GM12891 (cell line): Measurements from ENCODE around the gene THRA.

ENCODE experiments used
- DNase-seq: peaks from one replicate; pipeline ENCODE4 v3.0.0; 2011; ENCODE audit warnings: low spot score; ENCODE audit not compliant: insufficient read length
- FAIRE-seq: peaks from 2 replicates; lab custom pipeline; 2011; peaks lifted over from hg19 to GRCh38; lab: Jason Lieb, UNC
- PAX5 ChIP-seq: IDR thresholded peaks from 2 replicates; pipeline ENCODE4 v1.6.1; 2011; ENCODE audit warnings: low read length, moderate library complexity, mild to moderate bottlenecking; ENCODE audit not compliant: insufficient read depth, severe bottlenecking
- POLR2A ChIP-seq: IDR thresholded peaks from 2 replicates; pipeline ENCODE4 v1.6.1; 2011; ENCODE audit warnings: low read depth, low read length, control low read depth
- POLR2AphosphoS5 ChIP-seq: IDR thresholded peaks from 2 replicates; pipeline ENCODE4 v1.6.1; 2011; ENCODE audit warnings: low read depth, low read length, control low read depth
- POU2F2 ChIP-seq: IDR thresholded peaks from 2 replicates; pipeline ENCODE4 v1.6.1; 2011; ENCODE audit warnings: low read depth, mild to moderate bottlenecking, control low read depth, low read length, moderate library complexity
- SPI1 ChIP-seq: IDR thresholded peaks from 2 replicates; pipeline ENCODE4 v1.6.1; 2011; ENCODE audit warnings: low read depth, low read length, control low read depth
- TAF1 ChIP-seq: IDR thresholded peaks from 2 replicates; pipeline ENCODE4 v1.6.1; 2011; ENCODE audit warnings: low read depth, low read length, control low read depth

The THRA gene

GRCh38 chr17:40041196-40041595, 21.6 kb upstream of the THRA start:
- FAIRE-seq = no peak

GRCh38 chr17:40056379-40057015, 6.3 kb upstream of the THRA start:
- TF ChIP-seq POLR2A = no peak
- DNase-seq (no peak), FAIRE-seq (no peak)

More at GRCh38 chr17:40041196-40041595, 21.6 kb upstream of the THRA start:
- TF ChIP-seq TAF1 (no peak), POLR2A (no peak), POLR2AphosphoS5 (no peak), PAX5 (no peak), POU2F2 (no peak), SPI1 (no peak)
- DNase-seq = no peak

- DNase-seq (no peak), FAIRE-seq (no peak)
- no peak for TF ChIP-seq POLR2A
- no peak for TF ChIP-seq TAF1
- no peak for TF ChIP-seq POU2F2
- no peak for TF ChIP-seq PAX5
- TF ChIP-seq SPI1 = no peak
- TF ChIP-seq POLR2AphosphoS5 = no peak
These were observed 4.5 kb upstream of the THRA start for GRCh38 chr17:40058186-40058784.

GRCh38 chr17:40058865-40059264, 3.9 kb upstream of the THRA start:
- no peak for TF ChIP-seq POLR2A
- FAIRE-seq = no peak
- DNase-seq = no peak

- DNase-seq (no peak), FAIRE-seq (no peak)
- TF ChIP-seq POU2F2 (no peak), PAX5 (no peak), POLR2A (no peak), POLR2AphosphoS5 (no peak), TAF1 (no peak), SPI1 (no peak)
These were observed 2.9 kb upstream of the THRA start for GRCh38 chr17:40059729-40060475.

- no peak for DNase-seq
- FAIRE-seq = no peak
- TF ChIP-seq POLR2A (no peak), TAF1 (no peak), POLR2AphosphoS5 (no peak)
These were observed 1.7 kb upstream of the THRA start for GRCh38 chr17:40060887-40061608.

- DNase-seq (no peak), FAIRE-seq (no peak)
- TF ChIP-seq POLR2A (no peak), TAF1 (no peak), POU2F2 (no peak), SPI1 (no peak), PAX5 (no peak), POLR2AphosphoS5 (no peak)
These were observed 1.1 kb upstream of the THRA start for GRCh38 chr17:40061609-40062038.

GRCh38 chr17:40063187-40063771, 514 bp downstream of the THRA start:
- TF ChIP-seq SPI1 (no peak), PAX5 (no peak), TAF1 (no peak), POLR2AphosphoS5 (no peak), POLR2A (no peak), POU2F2 (no peak; the same call in 1 of the 2 replicates)
- no peak for DNase-seq
- FAIRE-seq = no peak

- TF ChIP-seq SPI1 = no peak
- no peak for TF ChIP-seq POLR2A
- peak; percentile 52; the same call in 1 of the 2 replicates for TF ChIP-seq POU2F2
- DNase-seq (no peak), FAIRE-seq (peak; percentile 76)
These were observed 1.3 kb downstream of the THRA start for GRCh38 chr17:40063901-40064531.
